Gastroesophageal sphincter (tissue), 4 donors: ENCODE measurements around the gene CARF. TPM values are rescaled to one million over a fixed set of nuclear protein-coding genes. Genes with fewer than 3 reads are reported as not detected.
"Not testable (repeated sequence)": the region's sequence is repeated elsewhere in the genome, so short reads cannot be mapped to it uniquely, and the experiment has no call there.

ENCODE experiments used
- ATAC-seq: fragments of 150-250 bp; one replicate; pipeline ENCODE4 v1.9.1; 2016; ENCODE audit warnings: mild to moderate bottlenecking, moderate library complexity
- H3K27ac ChIP-seq, 4 donors: fragments of 200-600 bp; sonication (generic) in 3 of 4; 1 replicate in 3 of 4; 2 replicates in 1 of 4; pipeline ENCODE4 v1.5.1; 2016 to 2019
- H3K27me3 ChIP-seq: fragments of 200-600 bp; sonication (generic); one replicate; pipeline ENCODE4 v1.5.1; 2019
- H3K36me3 ChIP-seq, 2 donors: fragments of 200-600 bp; sonication (generic); one replicate each; pipeline ENCODE4 v1.5.1; 2019; ENCODE audit warnings: control low read depth in 1 of 2
- H3K4me1 ChIP-seq, 3 donors: fragments of 200-600 bp; sonication (generic); 1 replicate in 2 of 3; 2 replicates in 1 of 3; pipeline ENCODE4 v1.5.1; 2016 to 2019; ENCODE audit warnings: control low read depth in 2 of 3
- H3K4me3 ChIP-seq, 2 donors: fragments of 200-600 bp; sonication (generic); one replicate each; pipeline ENCODE4 v1.5.1; 2019; ENCODE audit warnings: mild to moderate bottlenecking in 1 of 2, moderate library complexity in 1 of 2
- H3K9me3 ChIP-seq, 3 donors: fragments of 200-600 bp; sonication (generic); one replicate each; pipeline ENCODE4 v1.5.1; 2017 to 2019; ENCODE audit warnings: control low read depth in 2 of 3
- CTCF ChIP-seq, 4 experiments: fragments of 200-600 bp in 2 of 4; fragments of 450-650 bp in 2 of 4; sonication (generic) in 1 of 4; IDR thresholded peaks; one replicate each; pipeline ENCODE4 v1.5.1; 2017 to 2019; ENCODE audit warnings: antibody characterized with exemption in 4 of 4, mild to moderate bottlenecking in 2 of 4, moderate library complexity in 2 of 4
- EP300 ChIP-seq: sonication (generic); formaldehyde crosslinking; IDR thresholded peaks from one replicate; pipeline ENCODE4 v1.6.1; 2017; ENCODE audit warnings: antibody characterized with exemption, mild to moderate bottlenecking
- POLR2A ChIP-seq, 2 donors: fragments of 450-650 bp; IDR thresholded peaks; one replicate each; pipeline ENCODE4 v1.6.1; 2017; ENCODE audit warnings: antibody characterized with exemption in 2 of 2, mild to moderate bottlenecking in 2 of 2, moderate library complexity in 1 of 2
- POLR2AphosphoS5 ChIP-seq: sonication (generic); formaldehyde crosslinking; IDR thresholded peaks from one replicate; pipeline ENCODE4 v1.6.1; 2017; ENCODE audit warnings: antibody characterized with exemption
- WGBS, 2 donors: methylation state at CpG; one replicate each; pipeline ENCODE4 v1.1.5; 2018; ENCODE audit warnings: low coverage in 1 of 2; 5-methylcytosine and 5-hydroxymethylcytosine counted together
- total RNA-seq, 4 donors: library from RNA; depleted of rRNA; stranded (reverse); fragments of >200 nt; gene quantifications; one replicate each; pipeline ENCODE4 v1.1.0, GENCODE V29; 2016

CARF gene
- total RNA-seq, 4 donors from 2014 or later: 8.6 to 15.7 (median 9.7) TPM

- ATAC-seq: no peak
- no peaks in the 10 kb centered on the region for H3K27me3 ChIP-seq
- H3K9me3 ChIP-seq: no peaks in the 10 kb centered on the region
- 82 to 100% methylated on average over 3 to 4 of the region's 4 CpGs for WGBS, 2 donors
- TF ChIP-seq CTCF (IDR thresholded peaks at IDR 0.05): no peak
- no peak for TF ChIP-seq EP300
- no peak for TF ChIP-seq POLR2AphosphoS5
- TF ChIP-seq POLR2A (IDR thresholded peaks at IDR 0.05): no peak
- H3K27ac ChIP-seq: no peak overlapping the region
- no peaks in the 10 kb centered on the region for H3K4me1 ChIP-seq
- no peak overlapping the region for H3K4me3 ChIP-seq
- peaks cover 0 to 74% of the 10 kb centered on the region in 2 donors for H3K36me3 ChIP-seq
Observed at GRCh38 chr2:202881570-202881969, 30.5 kb upstream of the CARF start.

GRCh38 chr2:202883987-202884675 lies 27.9 kb upstream of the CARF start:
- ATAC-seq: no peak
- no peak for TF ChIP-seq EP300
- TF ChIP-seq CTCF (IDR thresholded peaks at IDR 0.05): no peak
- no peak for TF ChIP-seq POLR2A (IDR thresholded peaks at IDR 0.05)
- no peak for TF ChIP-seq POLR2AphosphoS5
- no peaks in the 10 kb centered on the region for H3K4me1 ChIP-seq
- H3K27ac ChIP-seq: no peak overlapping the region
- H3K36me3 ChIP-seq: peaks cover 0 to 90% of the 10 kb centered on the region in 2 donors
- no peak overlapping the region for H3K4me3 ChIP-seq
- no peaks in the 10 kb centered on the region for H3K9me3 ChIP-seq
- no peaks in the 10 kb centered on the region for H3K27me3 ChIP-seq
- 40 to 72% methylated on average over 1 to 5 of the region's 5 CpGs for WGBS, 2 donors

GRCh38 chr2:202885190-202885589 lies 26.9 kb upstream of the CARF start:
- Histone ChIP-seq H3K9me3 (no peaks in the 10 kb centered on the region), H3K36me3 (peaks cover 0 to 86% of the 10 kb centered on the region in 2 donors), H3K4me1 (no peaks in the 10 kb centered on the region), H3K4me3 (no peak overlapping the region), H3K27ac (no peak overlapping the region), H3K27me3 (no peaks in the 10 kb centered on the region)
- TF ChIP-seq EP300: no peak
- no peak for TF ChIP-seq CTCF (IDR thresholded peaks at IDR 0.05)
- no peak for TF ChIP-seq POLR2A (IDR thresholded peaks at IDR 0.05)
- no peak for TF ChIP-seq POLR2AphosphoS5
- ATAC-seq: no peak
- WGBS, 2 donors: 83 to 84% methylated on average over 1 to 7 of the region's 7 CpGs

GRCh38 chr2:202905507-202905906 lies 6.6 kb upstream of the CARF start:
- H3K27ac ChIP-seq, ATAC-seq, H3K4me3 ChIP-seq, H3K9me3 ChIP-seq, H3K27me3 ChIP-seq, H3K4me1 ChIP-seq: not testable (repeated sequence)
- H3K36me3 ChIP-seq: peaks cover 0 to 22% of the 10 kb centered on the region in 2 donors

GRCh38 chr2:202908186-202908585 lies 3.9 kb upstream of the CARF start:
- H3K4me1 ChIP-seq: peaks cover 4 to 21% (median 9%) of the 10 kb centered on the region in 3 donors
- WGBS, 2 donors: 80 to 91% methylated on average over 3 to 5 of the region's 5 CpGs
- no peaks in the 10 kb centered on the region for H3K9me3 ChIP-seq
- H3K27ac ChIP-seq: no peak overlapping the region
- H3K27me3 ChIP-seq: no peaks in the 10 kb centered on the region
- peaks cover 0 to 22% of the 10 kb centered on the region in 2 donors for H3K36me3 ChIP-seq
- H3K4me3 ChIP-seq: no peak overlapping the region
- TF ChIP-seq CTCF (IDR thresholded peaks at IDR 0.05): no peak
- no peak for ATAC-seq
